GM12878 (cell line): Measurements from ENCODE around the gene SPATA19. TPM values are rescaled to one million over a fixed set of nuclear protein-coding genes. Genes with fewer than 3 reads are reported as not detected.

ENCODE experiments used
- ATAC-seq: fragments of 200-7000 bp; cut with Tn5 transposase; 3 replicates; pipeline ENCODE4 v1.9.1; 2020; ENCODE audit warnings: mild to moderate bottlenecking, moderate library complexity
- BruUV-seq: library from RNA; stranded (reverse); fragments of 400-500 nt; replicated peaks from 2 replicates; lab custom pipeline; 2021; lab: Mats Ljungman, UMichigan
- CTCF ChIA-PET: fragments of 300-600 bp; sonication (Branson Sonifier 250); formaldehyde crosslinking; extraction: SDS; loops from one replicate; lab custom pipeline; 2021; ENCODE audit warnings: inconsistent platforms; lab: Yijun Ruan, JAX
- POLR2A ChIA-PET: fragments of 350-600 bp; formaldehyde crosslinking; extraction: SDS; loops from one replicate; lab custom pipeline; 2021; ENCODE audit warnings: inconsistent platforms; lab: Charles Lee
- RAD21 ChIA-PET: fragments of 300-600 bp; sonication (Branson Sonifier 250); formaldehyde crosslinking; loops from one replicate; lab custom pipeline; 2023; ENCODE audit warnings: antibody characterized with exemption; ENCODE audit not compliant: unreplicated experiment; lab: Charles Lee
- SMC1A ChIA-PET: fragments of 300-600 bp; sonication (Branson Sonifier 250); formaldehyde crosslinking; loops from one replicate; lab custom pipeline; 2023; ENCODE audit not compliant: unreplicated experiment, uncharacterized antibody; lab: Charles Lee
- DNase-seq: peaks from one replicate; pipeline ENCODE4 v3.0.0-alpha.2; 2011; ENCODE audit warnings: low read depth, low spot score
- FAIRE-seq: peaks from 3 replicates; lab custom pipeline; 2011; peaks lifted over from hg19 to GRCh38; lab: Jason Lieb, UNC
- H2AFZ ChIP-seq: 2 replicates; pipeline ENCODE4 v1.6.0; 2011; ENCODE audit warnings: low read depth, low read length, control low read depth; ENCODE audit not compliant: control insufficient read depth
- H3K27ac ChIP-seq: 2 replicates; pipeline ENCODE4 v1.5.1; 2011; ENCODE audit warnings: control low read depth; ENCODE audit not compliant: control insufficient read depth, insufficient read depth
- H3K27me3 ChIP-seq, 2 experiments: replicated peaks in 1 of 2; 2 replicates each; pipeline versions ENCODE4 v1.6.0 to v1.6.1; 2011; ENCODE audit warnings: low read length in 1 of 2; ENCODE audit not compliant: control insufficient read depth in 2 of 2, insufficient read depth in 2 of 2
- H3K36me3 ChIP-seq, 2 experiments: 2 replicates each; pipeline ENCODE4 v1.5.1; 2011; ENCODE audit warnings: low read length in 1 of 2; ENCODE audit not compliant: control insufficient read depth in 2 of 2, insufficient read depth in 2 of 2
- H3K4me1 ChIP-seq: 2 replicates; pipeline ENCODE4 v1.6.1; 2011; ENCODE audit warnings: mild to moderate bottlenecking, low read length, moderate library complexity, mixed read lengths; ENCODE audit not compliant: control insufficient read depth, insufficient read depth
- H3K4me2 ChIP-seq: 2 replicates; pipeline ENCODE4 v1.6.0; 2011; ENCODE audit warnings: control low read depth; ENCODE audit not compliant: control insufficient read depth, insufficient read depth
- H3K4me3 ChIP-seq: fragments of 200-600 bp; sonication (generic); 2 replicates; pipeline ENCODE4 v1.5.1; 2016
- H3K79me2 ChIP-seq: 2 replicates; pipeline ENCODE4 v1.6.0; 2011; ENCODE audit warnings: low read length; ENCODE audit not compliant: control insufficient read depth, insufficient read depth
- H3K9ac ChIP-seq: 2 replicates; pipeline ENCODE4 v1.8.0; 2011; ENCODE audit warnings: low read length, control low read depth, mixed read lengths; ENCODE audit not compliant: control insufficient read depth, insufficient read depth
- H3K9me3 ChIP-seq: replicated peaks from 3 replicates; pipeline ENCODE4 v1.5.1; 2011; ENCODE audit warnings: mild to moderate bottlenecking, low read length; ENCODE audit not compliant: control insufficient read depth, insufficient read depth
- H4K20me1 ChIP-seq: 2 replicates; pipeline ENCODE4 v1.6.0; 2011; ENCODE audit not compliant: control insufficient read depth, insufficient read depth
- E4F1 ChIP-seq: fragments of 450-650 bp; IDR thresholded peaks from 2 replicates; pipeline ENCODE4 v1.6.1; 2018; ENCODE audit warnings: borderline replicate concordance, mild to moderate bottlenecking; ENCODE audit not compliant: partially characterized antibody
- NFYB ChIP-seq: IDR thresholded peaks from 2 replicates; pipeline ENCODE4 v1.6.1; 2011; ENCODE audit warnings: low read depth, mild to moderate bottlenecking, low read length, improper control_type of control experiment, moderate library complexity; ENCODE audit not compliant: insufficient read depth
- SPI1 ChIP-seq: IDR thresholded peaks from 2 replicates; pipeline ENCODE4 v1.6.1; 2011; ENCODE audit warnings: low read depth, mild to moderate bottlenecking, low read length, moderate library complexity, borderline replicate concordance; ENCODE audit not compliant: insufficient read depth
- USF1 ChIP-seq: IDR thresholded peaks from 2 replicates; pipeline ENCODE4 v1.6.1; 2011; ENCODE audit warnings: borderline replicate concordance, low read depth, mild to moderate bottlenecking, moderate library complexity, mixed read lengths, low read length; ENCODE audit not compliant: insufficient read depth; ENCODE audit errors: extremely low read length
- WGBS: methylation state at CpG from one replicate; pipeline ENCODE4 v1.1.6; 2016; ENCODE audit warnings: low lambda C conversion rate; ENCODE audit not compliant: insufficient replicate concordance, insufficient coverage; ENCODE audit errors: missing lambda C conversion rate; 5-methylcytosine and 5-hydroxymethylcytosine counted together
- in situ Hi-C: fragments of 300-500 bp; cut with MboI; formaldehyde crosslinking; loops from 9 replicates; pipeline ENCODE4 v1.14.3; 2018; ENCODE audit warnings: mixed read lengths
- intact Hi-C: fragments of 100-400 bp; cut with micrococcal nuclease; formaldehyde crosslinking; loops from one replicate; pipeline ENCODE4 v1.14.2; 2022; ENCODE audit not compliant: unreplicated experiment
- polyA plus RNA-seq, 11 experiments: library from polyadenylated mRNA; depleted of rRNA in 4 of 11; unstranded in 6 of 11; stranded (reverse) in 5 of 11; fragments of >200 nt; fragmentation: Nextera tagmentation in 4 of 11; fragmentation: Illumina TruSeq in 1 of 11; extraction: Ambion mirVana in 4 of 11; extraction: Trizol in 1 of 11; gene quantifications; 1 replicate in 1 of 11; 2 replicates in 10 of 11; pipeline versions ENCODE4 v1.2.1 to v1.2.3, GENCODE V29; 2011 to 2016; ENCODE audit warnings: inconsistent platforms in 2 of 11, missing spikeins in 2 of 11, low read depth in 1 of 11
- total RNA-seq, 4 experiments: library from RNA; depleted of rRNA in 3 of 4; stranded (reverse); fragments of >200 nt in 3 of 4; fragmentation: Illumina TruSeq in 1 of 4; extraction: Trizol in 1 of 4; gene quantifications; 2 replicates each; pipeline versions ENCODE4 v1.2.1 to v1.2.3, GENCODE V29; 2013 to 2021

Gene SPATA19
- total and polyA plus RNA-seq, 10 of the 15 experiments (the other 5 are each of a cell fraction or from before 2014, with no cell fraction given) = not detected

GRCh38 chr11:133809569-133810491 is 35.5 kb downstream of the SPATA19 start (continued):
- TF ChIP-seq E4F1 (no peak), USF1 (no peak)

GRCh38 chr11:133808393-133809140 is 36.7 kb downstream of the SPATA19 start:
- ATAC-seq = no peak
- ChIA-PET SMC1A (no interaction called here), CTCF (interaction anchor here (2.6 kb wide), 1 partner anchor 13 kb away, joined by 8 read pairs; no protein-coding TSS in a partner anchor), RAD21 (no interaction called here), POLR2A (no interaction called here)
- H3K4me1 ChIP-seq = no peaks in the 10 kb centered on the region
- WGBS = 60% methylated on average over 13 of the region's 13 CpGs
- no TSS peak for BruUV-seq
- no peaks in the 10 kb centered on the region for H3K36me3 ChIP-seq
- H3K79me2 ChIP-seq = no peaks in the 10 kb centered on the region
- no peaks in the 10 kb centered on the region; a peak in 2 of 4 replicates for H3K27me3 ChIP-seq
- in situ Hi-C loops = no loop called here
- H3K9ac ChIP-seq = no peak overlapping the region
- no peak overlapping the region for H3K4me2 ChIP-seq
- intact Hi-C loops = no loop called here
- TF ChIP-seq NFYB = no peak
- TF ChIP-seq SPI1 = peak; percentile 51; the same call in 1 of the 2 replicates
- TF ChIP-seq, all 136 proteins: peak for 1
- no peaks in the 10 kb centered on the region for H3K9me3 ChIP-seq
- no peak overlapping the region for H3K4me3 ChIP-seq
- H3K27ac ChIP-seq = no peak overlapping the region
- no peaks in the 10 kb centered on the region for H4K20me1 ChIP-seq
- FAIRE-seq (no peak), DNase-seq (no peak)
- H2AFZ ChIP-seq = no peak overlapping the region
